Measurements from ENCODE around the gene POM121L2. TPM values are rescaled to one million over a fixed set of nuclear protein-coding genes. Genes with fewer than 3 reads are reported as not detected.

The POM121L2 gene
- total and polyA plus RNA-seq, 4 donors: not detected

DNA sequence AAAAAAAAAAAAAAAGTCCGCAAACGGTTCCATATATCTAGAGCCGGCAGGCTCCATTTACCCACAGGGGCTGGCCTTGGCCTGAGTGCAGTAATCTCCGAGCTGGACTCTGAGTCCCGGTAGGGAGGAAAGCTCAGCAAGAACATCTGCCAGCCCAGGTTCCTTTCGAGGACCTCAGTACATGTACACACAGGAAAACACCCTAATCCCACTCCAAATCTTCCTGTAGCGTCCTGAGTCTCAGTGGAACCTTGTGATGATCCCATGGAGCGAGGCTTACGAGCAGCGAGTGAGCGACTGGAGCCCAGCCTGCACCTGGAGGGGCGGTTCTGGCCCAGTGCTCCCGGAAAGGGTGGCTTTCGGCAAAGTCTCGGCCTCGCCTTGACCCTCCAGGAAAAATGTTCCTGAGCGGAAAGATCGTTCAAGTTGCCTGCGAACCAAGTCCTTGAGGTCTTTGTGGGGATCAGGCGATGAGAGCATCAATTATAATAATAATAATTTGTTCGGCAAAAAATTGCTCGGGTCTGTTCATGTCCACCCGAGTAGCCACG, 32.5 kb downstream of the POM121L2 start (continued):
- TF ChIP-seq, protein P1, sequence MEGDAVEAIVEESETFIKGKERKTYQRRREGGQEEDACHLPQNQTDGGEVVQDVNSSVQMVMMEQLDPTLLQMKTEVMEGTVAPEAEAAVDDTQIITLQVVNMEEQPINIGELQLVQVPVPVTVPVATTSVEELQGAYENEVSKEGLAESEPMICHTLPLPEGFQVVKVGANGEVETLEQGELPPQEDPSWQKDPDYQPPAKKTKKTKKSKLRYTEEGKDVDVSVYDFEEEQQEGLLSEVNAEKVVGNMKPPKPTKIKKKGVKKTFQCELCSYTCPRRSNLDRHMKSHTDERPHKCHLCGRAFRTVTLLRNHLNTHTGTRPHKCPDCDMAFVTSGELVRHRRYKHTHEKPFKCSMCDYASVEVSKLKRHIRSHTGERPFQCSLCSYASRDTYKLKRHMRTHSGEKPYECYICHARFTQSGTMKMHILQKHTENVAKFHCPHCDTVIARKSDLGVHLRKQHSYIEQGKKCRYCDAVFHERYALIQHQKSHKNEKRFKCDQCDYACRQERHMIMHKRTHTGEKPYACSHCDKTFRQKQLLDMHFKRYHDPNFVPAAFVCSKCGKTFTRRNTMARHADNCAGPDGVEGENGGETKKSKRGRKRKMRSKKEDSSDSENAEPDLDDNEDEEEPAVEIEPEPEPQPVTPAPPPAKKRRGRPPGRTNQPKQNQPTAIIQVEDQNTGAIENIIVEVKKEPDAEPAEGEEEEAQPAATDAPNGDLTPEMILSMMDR (IDR thresholded peaks at IDR 0.05; ENCODE audit: low read depth, low read length, missing input control): no peak

DNA sequence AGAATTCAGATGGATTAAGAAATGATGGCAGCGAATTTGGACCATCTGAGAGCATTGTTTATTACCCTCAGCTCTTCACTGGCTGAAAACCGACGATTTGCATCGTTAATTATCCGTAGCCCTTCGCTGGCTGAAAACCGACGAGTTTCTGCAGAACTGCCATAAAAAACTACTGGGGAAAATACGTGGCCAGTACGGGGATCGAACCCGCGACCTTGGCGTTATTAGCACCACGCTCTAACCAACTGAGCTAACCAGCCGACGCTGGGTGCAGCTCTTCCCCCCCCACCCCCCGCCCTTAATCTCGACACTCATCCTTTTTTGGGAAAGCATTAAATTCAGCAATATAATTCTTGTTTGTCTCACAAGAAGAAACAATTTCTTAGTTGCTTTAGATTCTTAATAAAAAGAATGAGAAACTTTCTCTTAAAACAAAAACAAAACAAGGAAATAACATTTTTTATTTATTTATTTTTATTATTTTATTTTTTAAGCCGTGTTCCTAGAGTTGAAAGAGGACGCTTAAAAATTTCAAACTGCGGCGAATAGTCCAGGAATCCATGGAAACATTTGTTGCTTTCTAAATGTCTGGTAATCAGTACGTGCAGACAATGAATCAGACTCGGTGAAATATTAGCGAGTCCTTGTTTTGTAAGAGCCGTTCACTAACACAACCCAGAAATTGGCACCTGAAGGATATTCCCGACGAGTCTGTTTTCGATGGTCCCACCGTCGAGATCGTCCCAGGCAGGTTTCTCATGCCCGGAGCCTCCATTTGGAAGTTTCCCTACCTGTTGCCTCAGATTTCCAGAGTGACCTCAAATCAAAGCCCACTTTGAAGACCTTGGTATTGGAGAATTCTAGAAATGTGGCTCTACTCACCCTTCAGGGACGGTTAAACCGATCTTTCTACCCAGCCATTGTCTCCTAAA, 36.8 kb downstream of the POM121L2 start:
- 22% methylated on average over 36 of the region's 36 CpGs for WGBS
- H3K36me3 ChIP-seq (ENCODE audit: control insufficient read depth in 4 of 4, insufficient read depth in 3 of 4, low read depth in 1 of 4, low read length in 3 of 4): no peaks in the 10 kb centered on the region
- no peaks in the 10 kb centered on the region for H3K4me1 ChIP-seq (ENCODE audit: control insufficient read depth in 4 of 4, insufficient read depth in 4 of 4, low read length in 3 of 4)
- H3K9ac ChIP-seq (ENCODE audit: low read depth in 1 of 2, low read length in 2 of 2): no peak overlapping the region
- H3K27ac ChIP-seq (ENCODE audit: low read depth in 1 of 2, low read length in 2 of 2): no peak overlapping the region
- H3K9me3 ChIP-seq (ENCODE audit: control insufficient read depth in 4 of 4, low read length in 3 of 4): peaks cover 0 to 9% (median 0%) of the 10 kb centered on the region in 4 donors
- DNase-seq (ENCODE audit: low spot score): no peak
- no peak for TF ChIP-seq FOXA1 (IDR thresholded peaks at IDR 0.05)
- TF ChIP-seq HNF4A (conservative IDR thresholded peaks at IDR 0.05): no peak
- TF ChIP-seq ATF3 (IDR thresholded peaks at IDR 0.05): no peak
- TF ChIP-seq TAF1 (conservative IDR thresholded peaks at IDR 0.05): no peak
- TF ChIP-seq, protein P1 (IDR thresholded peaks at IDR 0.05; ENCODE audit: low read depth, low read length, missing input control): no peak
- TF ChIP-seq YY1 (IDR thresholded peaks at IDR 0.05): no peak
- no peak for TF ChIP-seq HNF4G (IDR thresholded peaks at IDR 0.05)
- no peak for TF ChIP-seq GABPA (IDR thresholded peaks at IDR 0.05 in 1 of 2, conservative IDR thresholded peaks at IDR 0.05 in 1 of 2)
- no peak for TF ChIP-seq NR2F2 (IDR thresholded peaks at IDR 0.05)
- no peak for TF ChIP-seq REST (IDR thresholded peaks at IDR 0.05)
- peaks cover 3 to 21% (median 12%) of the 10 kb centered on the region in 4 donors for H3K27me3 ChIP-seq (ENCODE audit: control insufficient read depth in 4 of 4, insufficient read depth in 4 of 4, low read length in 3 of 4)
- H3K4me3 ChIP-seq (ENCODE audit: low read depth in 1 of 3, low read length in 3 of 3): no peak overlapping the region
